Breast epithelium (tissue), 3 donors: ENCODE measurements around the gene TAGAP.

Source experiments
- POLR2A ChIP-seq: fragments of 450-650 bp; IDR thresholded peaks from one replicate; pipeline ENCODE4 v1.6.1; 2016; ENCODE audit warnings: antibody characterized with exemption, mild to moderate bottlenecking, moderate library complexity
- POLR2AphosphoS5 ChIP-seq, 3 donors: sonication (generic); formaldehyde crosslinking; IDR thresholded peaks; one replicate each; pipeline ENCODE4 v1.6.1; 2017; ENCODE audit warnings: antibody characterized with exemption in 3 of 3
- TF ChIP-seq, protein P1 (sequence below), 3 donors: fragments of 450-650 bp; IDR thresholded peaks; one replicate each; pipeline ENCODE4 v1.5.1; 2016 to 2017; ENCODE audit warnings: antibody characterized with exemption in 3 of 3, mild to moderate bottlenecking in 3 of 3, moderate library complexity in 3 of 3

- TF ChIP-seq, protein P1, sequence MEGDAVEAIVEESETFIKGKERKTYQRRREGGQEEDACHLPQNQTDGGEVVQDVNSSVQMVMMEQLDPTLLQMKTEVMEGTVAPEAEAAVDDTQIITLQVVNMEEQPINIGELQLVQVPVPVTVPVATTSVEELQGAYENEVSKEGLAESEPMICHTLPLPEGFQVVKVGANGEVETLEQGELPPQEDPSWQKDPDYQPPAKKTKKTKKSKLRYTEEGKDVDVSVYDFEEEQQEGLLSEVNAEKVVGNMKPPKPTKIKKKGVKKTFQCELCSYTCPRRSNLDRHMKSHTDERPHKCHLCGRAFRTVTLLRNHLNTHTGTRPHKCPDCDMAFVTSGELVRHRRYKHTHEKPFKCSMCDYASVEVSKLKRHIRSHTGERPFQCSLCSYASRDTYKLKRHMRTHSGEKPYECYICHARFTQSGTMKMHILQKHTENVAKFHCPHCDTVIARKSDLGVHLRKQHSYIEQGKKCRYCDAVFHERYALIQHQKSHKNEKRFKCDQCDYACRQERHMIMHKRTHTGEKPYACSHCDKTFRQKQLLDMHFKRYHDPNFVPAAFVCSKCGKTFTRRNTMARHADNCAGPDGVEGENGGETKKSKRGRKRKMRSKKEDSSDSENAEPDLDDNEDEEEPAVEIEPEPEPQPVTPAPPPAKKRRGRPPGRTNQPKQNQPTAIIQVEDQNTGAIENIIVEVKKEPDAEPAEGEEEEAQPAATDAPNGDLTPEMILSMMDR (IDR thresholded peaks at IDR 0.05), result no peak
- TF ChIP-seq POLR2A, result no peak
- TF ChIP-seq POLR2AphosphoS5 (IDR thresholded peaks at IDR 0.05), result no peak
These were observed 35.6 kb upstream of the TAGAP start for GRCh38 chr6:159080217-159080976.
